ENCODE results near the gene FEM1A. TPM values are rescaled to one million over a fixed set of nuclear protein-coding genes. Genes with fewer than 3 reads are reported as not detected.

Gene FEM1A
- total and polyA plus RNA-seq, 9 of the 15 experiments (the other 6 are each of a cell fraction or from before 2014, with no cell fraction given), result 0.08 to 19.0 (median 6.8) TPM

DNA sequence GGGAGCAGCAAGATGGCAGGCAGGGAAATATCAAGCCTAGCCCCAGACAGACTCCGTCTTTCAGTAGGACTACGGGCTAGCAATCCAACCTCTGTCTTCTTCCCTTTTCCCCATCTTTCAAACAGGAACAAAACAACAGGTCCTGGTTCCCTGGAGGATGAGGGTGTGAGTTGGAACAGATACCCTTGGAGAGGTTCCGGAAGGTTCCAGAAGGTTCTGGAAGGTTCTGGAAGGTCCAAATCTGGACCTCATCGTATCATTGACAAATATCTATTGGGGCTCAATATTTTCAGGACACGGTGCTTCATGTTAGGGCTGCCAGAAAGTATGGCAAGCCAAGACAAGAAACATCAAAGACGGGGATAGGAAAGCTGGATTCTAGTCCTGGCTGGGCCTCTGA lies 28.5 kb upstream of the FEM1A start (continued):
- TF ChIP-seq FOXP1 (CRISPR knock-in tag; IDR thresholded peaks at IDR 0.05) (no peak), RHOXF2B (CRISPR knock-in tag; conservative IDR thresholded peaks at IDR 0.05) (no peak), CBFA2T2 (conservative IDR thresholded peaks at IDR 0.05) (no peak), TRIM24 (IDR thresholded peaks at IDR 0.05) (no peak), ZNF431 (CRISPR knock-in tag; IDR thresholded peaks at IDR 0.05) (no peak), ARHGAP35 (IDR thresholded peaks at IDR 0.05; ENCODE audit: partially characterized antibody) (no peak), RBBP5 (IDR thresholded peaks at IDR 0.05; ENCODE audit: borderline replicate concordance, insufficient read depth, low read length, poor library complexity, severe bottlenecking) (no peak), RBM25 (IDR thresholded peaks at IDR 0.05; ENCODE audit: low read depth, low read length, severe bottlenecking) (no peak), ZNF217 (CRISPR knock-in tag; IDR thresholded peaks at IDR 0.05) (no peak), TEAD4 (IDR thresholded peaks at IDR 0.05; ENCODE audit: low read length) (no peak), TEAD4 (CRISPR knock-in tag; IDR thresholded peaks at IDR 0.05; ENCODE audit: borderline replicate concordance) (no peak)
- TF ChIP-seq, protein P1, sequence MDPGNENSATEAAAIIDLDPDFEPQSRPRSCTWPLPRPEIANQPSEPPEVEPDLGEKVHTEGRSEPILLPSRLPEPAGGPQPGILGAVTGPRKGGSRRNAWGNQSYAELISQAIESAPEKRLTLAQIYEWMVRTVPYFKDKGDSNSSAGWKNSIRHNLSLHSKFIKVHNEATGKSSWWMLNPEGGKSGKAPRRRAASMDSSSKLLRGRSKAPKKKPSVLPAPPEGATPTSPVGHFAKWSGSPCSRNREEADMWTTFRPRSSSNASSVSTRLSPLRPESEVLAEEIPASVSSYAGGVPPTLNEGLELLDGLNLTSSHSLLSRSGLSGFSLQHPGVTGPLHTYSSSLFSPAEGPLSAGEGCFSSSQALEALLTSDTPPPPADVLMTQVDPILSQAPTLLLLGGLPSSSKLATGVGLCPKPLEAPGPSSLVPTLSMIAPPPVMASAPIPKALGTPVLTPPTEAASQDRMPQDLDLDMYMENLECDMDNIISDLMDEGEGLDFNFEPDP (CRISPR knock-in tag; IDR thresholded peaks at IDR 0.05), result no peak
- TF ChIP-seq, protein P2, sequence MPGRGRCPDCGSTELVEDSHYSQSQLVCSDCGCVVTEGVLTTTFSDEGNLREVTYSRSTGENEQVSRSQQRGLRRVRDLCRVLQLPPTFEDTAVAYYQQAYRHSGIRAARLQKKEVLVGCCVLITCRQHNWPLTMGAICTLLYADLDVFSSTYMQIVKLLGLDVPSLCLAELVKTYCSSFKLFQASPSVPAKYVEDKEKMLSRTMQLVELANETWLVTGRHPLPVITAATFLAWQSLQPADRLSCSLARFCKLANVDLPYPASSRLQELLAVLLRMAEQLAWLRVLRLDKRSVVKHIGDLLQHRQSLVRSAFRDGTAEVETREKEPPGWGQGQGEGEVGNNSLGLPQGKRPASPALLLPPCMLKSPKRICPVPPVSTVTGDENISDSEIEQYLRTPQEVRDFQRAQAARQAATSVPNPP (IDR thresholded peaks at IDR 0.05; ENCODE audit: borderline replicate concordance, insufficient read depth, insufficient read length), result no peak
- TF ChIP-seq, protein P3, sequence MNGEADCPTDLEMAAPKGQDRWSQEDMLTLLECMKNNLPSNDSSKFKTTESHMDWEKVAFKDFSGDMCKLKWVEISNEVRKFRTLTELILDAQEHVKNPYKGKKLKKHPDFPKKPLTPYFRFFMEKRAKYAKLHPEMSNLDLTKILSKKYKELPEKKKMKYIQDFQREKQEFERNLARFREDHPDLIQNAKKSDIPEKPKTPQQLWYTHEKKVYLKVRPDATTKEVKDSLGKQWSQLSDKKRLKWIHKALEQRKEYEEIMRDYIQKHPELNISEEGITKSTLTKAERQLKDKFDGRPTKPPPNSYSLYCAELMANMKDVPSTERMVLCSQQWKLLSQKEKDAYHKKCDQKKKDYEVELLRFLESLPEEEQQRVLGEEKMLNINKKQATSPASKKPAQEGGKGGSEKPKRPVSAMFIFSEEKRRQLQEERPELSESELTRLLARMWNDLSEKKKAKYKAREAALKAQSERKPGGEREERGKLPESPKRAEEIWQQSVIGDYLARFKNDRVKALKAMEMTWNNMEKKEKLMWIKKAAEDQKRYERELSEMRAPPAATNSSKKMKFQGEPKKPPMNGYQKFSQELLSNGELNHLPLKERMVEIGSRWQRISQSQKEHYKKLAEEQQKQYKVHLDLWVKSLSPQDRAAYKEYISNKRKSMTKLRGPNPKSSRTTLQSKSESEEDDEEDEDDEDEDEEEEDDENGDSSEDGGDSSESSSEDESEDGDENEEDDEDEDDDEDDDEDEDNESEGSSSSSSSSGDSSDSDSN (IDR thresholded peaks at IDR 0.05; ENCODE audit: borderline replicate concordance in 1 of 2, low read depth in 2 of 2, low read length in 2 of 2), result no peak
- TF ChIP-seq, protein P4, sequence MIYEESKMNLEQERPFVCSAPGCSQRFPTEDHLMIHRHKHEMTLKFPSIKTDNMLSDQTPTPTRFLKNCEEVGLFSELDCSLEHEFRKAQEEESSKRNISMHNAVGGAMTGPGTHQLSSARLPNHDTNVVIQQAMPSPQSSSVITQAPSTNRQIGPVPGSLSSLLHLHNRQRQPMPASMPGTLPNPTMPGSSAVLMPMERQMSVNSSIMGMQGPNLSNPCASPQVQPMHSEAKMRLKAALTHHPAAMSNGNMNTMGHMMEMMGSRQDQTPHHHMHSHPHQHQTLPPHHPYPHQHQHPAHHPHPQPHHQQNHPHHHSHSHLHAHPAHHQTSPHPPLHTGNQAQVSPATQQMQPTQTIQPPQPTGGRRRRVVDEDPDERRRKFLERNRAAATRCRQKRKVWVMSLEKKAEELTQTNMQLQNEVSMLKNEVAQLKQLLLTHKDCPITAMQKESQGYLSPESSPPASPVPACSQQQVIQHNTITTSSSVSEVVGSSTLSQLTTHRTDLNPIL (CRISPR knock-in tag; IDR thresholded peaks at IDR 0.05), result no peak
